ENCODE data around the gene ARRDC5.

DNA sequence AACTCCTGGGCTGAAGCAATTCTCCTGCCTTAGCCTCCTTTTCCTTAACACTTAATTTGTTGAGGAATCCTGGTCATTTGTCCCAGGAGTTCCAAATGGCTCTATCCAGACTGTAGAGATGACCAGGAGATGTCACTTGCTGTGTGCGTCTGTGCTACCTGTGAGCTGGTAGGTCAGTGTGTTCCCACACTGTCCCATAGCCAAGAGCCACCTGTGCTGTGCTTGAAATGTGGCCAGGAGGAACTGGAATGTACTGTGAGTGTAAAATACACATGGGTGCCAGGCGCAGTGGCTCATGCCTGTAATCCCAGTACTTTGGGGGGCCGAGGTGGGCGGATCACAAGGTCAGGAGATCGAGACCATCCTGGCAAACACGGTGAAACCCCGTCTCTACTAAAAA, 36.8 kb upstream of the ARRDC5 start:
- TF ChIP-seq ZNF274 (IDR thresholded peaks at IDR 0.05; ENCODE audit: low read depth, low read length) (no peak), YY1 (IDR thresholded peaks at IDR 0.05; ENCODE audit: insufficient read depth, insufficient read length) (no peak), SUZ12 (IDR thresholded peaks at IDR 0.05; ENCODE audit: extremely low read depth, insufficient read depth, insufficient read length) (no peak)
